ENCODE measurements around the gene MRGPRE.

DNA sequence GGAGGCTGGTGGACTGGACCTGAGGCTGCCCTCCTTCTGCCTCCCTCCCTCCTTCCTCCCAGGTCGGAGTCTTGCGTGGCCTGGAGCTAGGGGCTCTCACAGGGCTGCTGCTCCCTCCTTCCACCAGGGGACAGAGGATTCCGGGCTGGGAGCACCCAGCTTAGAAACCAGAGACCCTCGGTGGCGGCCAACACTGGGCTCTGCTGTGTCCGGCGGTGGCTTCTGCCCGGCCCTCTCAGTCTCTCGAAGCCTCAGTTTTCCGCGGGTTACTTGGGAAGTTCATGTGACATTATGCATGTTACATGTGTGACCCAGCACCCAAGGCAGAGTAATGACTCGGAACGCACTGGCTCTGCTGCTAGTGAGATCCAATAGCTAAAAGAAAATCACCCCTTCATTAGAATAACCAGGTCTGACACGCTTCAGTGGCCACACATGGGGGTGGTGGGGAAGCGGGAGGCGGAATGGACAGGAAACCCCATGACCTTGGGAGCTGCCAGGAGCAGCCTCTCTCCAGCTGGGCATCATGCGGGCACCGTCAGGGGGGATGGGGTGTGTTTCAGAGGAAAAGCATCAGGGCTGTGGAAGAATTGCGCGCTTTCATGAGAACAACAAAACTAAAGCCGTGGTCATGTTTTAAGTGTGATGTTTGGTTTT is 7.7 kb downstream of the MRGPRE start:
- TF ChIP-seq CTCF (IDR thresholded peaks at IDR 0.05) (no peak), POLR2AphosphoS5 (IDR thresholded peaks at IDR 0.05) (no peak), POLR2A (IDR thresholded peaks at IDR 0.05; ENCODE audit: low read depth) (no peak)
